H1 (cell line): ENCODE data around the gene GIMAP2.

Experiments used
- CBX5 ChIP-seq: fragments of 300-800, 300-1000 bp; sonication (generic); IDR thresholded peaks from 2 replicates; pipeline ENCODE4 v1.7.1; 2016; ENCODE audit warnings: antibody characterized with exemption, low read length, low read depth
- EP300 ChIP-seq, 2 experiments: IDR thresholded peaks; 1 replicate in 1 of 2; 2 replicates in 1 of 2; pipeline ENCODE4 v1.6.1; 2011 to 2012; ENCODE audit warnings: low read depth in 2 of 2, low read length in 2 of 2, mild to moderate bottlenecking in 2 of 2, borderline replicate concordance in 1 of 2, inconsistent platforms in 1 of 2, moderate library complexity in 1 of 2
- HDAC2 ChIP-seq, 2 experiments: fragments of 300-600 bp in 1 of 2; sonication (generic) in 1 of 2; IDR thresholded peaks; 2 replicates each; pipeline ENCODE4 v1.6.1; 2011 to 2012; ENCODE audit warnings: low read depth in 2 of 2, low read length in 2 of 2, mild to moderate bottlenecking in 2 of 2, moderate library complexity in 2 of 2, borderline replicate concordance in 1 of 2, inconsistent platforms in 1 of 2
- POLR2AphosphoS5 ChIP-seq: IDR thresholded peaks from 2 replicates; pipeline ENCODE4 v1.6.1; 2011; ENCODE audit warnings: low read depth, low read length
- TF ChIP-seq, protein P1 (sequence below): IDR thresholded peaks from 2 replicates; pipeline ENCODE4 v1.6.1; 2012; ENCODE audit warnings: inconsistent platforms

DNA sequence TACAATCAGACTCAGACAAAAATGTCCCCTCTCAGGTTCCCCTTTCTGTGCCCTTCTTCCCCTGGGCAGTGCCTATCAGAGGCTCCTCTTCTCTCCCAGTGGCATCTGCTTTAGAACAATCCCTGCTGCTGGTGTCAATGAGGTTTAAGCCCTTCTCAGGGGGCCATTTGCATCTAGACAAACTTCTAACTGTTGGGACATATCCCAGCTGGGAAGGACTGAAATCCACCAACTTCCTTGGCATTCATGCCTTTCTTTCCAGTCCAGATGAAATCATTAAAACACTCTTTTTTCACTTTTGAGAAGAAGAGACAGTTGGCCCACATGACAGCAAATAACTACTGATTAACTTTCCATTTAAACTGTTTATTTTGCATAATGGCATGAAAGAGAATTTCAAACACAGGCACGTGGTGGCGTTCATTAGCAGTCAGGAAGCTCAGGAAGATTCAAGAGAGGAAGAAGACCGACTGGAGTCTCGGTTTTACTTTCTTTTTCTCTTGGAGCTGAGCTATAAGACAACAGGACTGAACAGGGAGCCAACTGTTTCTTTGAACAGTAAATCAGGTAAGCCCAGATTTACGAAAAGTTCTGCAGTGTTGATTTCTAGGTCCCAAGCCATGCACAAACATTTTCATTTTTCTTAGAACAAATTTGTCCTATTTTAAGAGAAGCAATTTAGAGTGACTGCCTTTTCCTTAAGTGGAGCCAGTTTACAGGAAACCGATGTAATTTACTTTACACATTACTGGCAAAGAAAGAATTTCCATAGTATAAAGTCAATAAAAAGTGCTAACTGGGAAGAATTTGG lies at the start of gene GIMAP2:
- TF ChIP-seq, protein P1, sequence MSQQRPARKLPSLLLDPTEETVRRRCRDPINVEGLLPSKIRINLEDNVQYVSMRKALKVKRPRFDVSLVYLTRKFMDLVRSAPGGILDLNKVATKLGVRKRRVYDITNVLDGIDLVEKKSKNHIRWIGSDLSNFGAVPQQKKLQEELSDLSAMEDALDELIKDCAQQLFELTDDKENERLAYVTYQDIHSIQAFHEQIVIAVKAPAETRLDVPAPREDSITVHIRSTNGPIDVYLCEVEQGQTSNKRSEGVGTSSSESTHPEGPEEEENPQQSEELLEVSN = no peak
- TF ChIP-seq EP300 (IDR thresholded peaks at IDR 0.05; ENCODE audit: borderline replicate concordance in 1 of 2, low read depth in 2 of 2, low read length in 2 of 2) = no peak
- no peak for TF ChIP-seq CBX5
- TF ChIP-seq POLR2AphosphoS5 = no peak
- TF ChIP-seq HDAC2 (IDR thresholded peaks at IDR 0.05; ENCODE audit: borderline replicate concordance in 1 of 2, low read depth in 2 of 2, low read length in 2 of 2) = no peak
